Cardiac muscle cell (in vitro differentiated cells and primary cell): Measurements from ENCODE around the gene COL28A1. TPM values are rescaled to one million over a fixed set of nuclear protein-coding genes. Genes with fewer than 3 reads are reported as not detected.

Experiments
- DNase-seq, 2 donors: peaks; one replicate each; pipeline versions ENCODE4 v3.0.0 to v3.0.0-alpha.2; 2010 to 2017; ENCODE audit warnings: low read depth in 1 of 2, low spot score in 1 of 2
- H3K27ac ChIP-seq: fragments of 200-600 bp; sonication (generic); 2 replicates; pipeline ENCODE4 v1.5.1; 2016
- H3K27me3 ChIP-seq: fragments of 200-600 bp; sonication (generic); 2 replicates; pipeline ENCODE4 v1.6.0; 2016; ENCODE audit warnings: control low read depth
- H3K36me3 ChIP-seq: fragments of 200-600 bp; sonication (generic); 2 replicates; pipeline ENCODE4 v1.5.1; 2016; ENCODE audit warnings: control low read depth
- H3K4me1 ChIP-seq: fragments of 200-600 bp; sonication (generic); 2 replicates; pipeline ENCODE4 v1.8.1; 2017; ENCODE audit warnings: low read depth, mild to moderate bottlenecking, mixed run types
- H3K4me3 ChIP-seq: fragments of 200-600 bp; sonication (generic); 2 replicates; pipeline ENCODE4 v1.5.1; 2016; ENCODE audit warnings: mild to moderate bottlenecking
- H3K9me3 ChIP-seq: fragments of 200-600 bp; sonication (generic); 2 replicates; pipeline ENCODE4 v1.5.1; 2017; ENCODE audit warnings: low read depth, mild to moderate bottlenecking, control low read depth
- polyA plus RNA-seq: library from polyadenylated mRNA; unstranded; fragments of >200 nt; fragmentation: Nextera tagmentation; extraction: Ambion mirVana; gene quantifications from 2 replicates; pipeline ENCODE4 v1.2.1, GENCODE V29; 2016
- total RNA-seq: library from RNA; depleted of rRNA; stranded (reverse); fragments of >200 nt; gene quantifications from 2 replicates; pipeline ENCODE4 v1.2.3, GENCODE V29; 2016
- TF ChIP-seq, protein P1 (sequence below): IDR thresholded peaks from 2 replicates; pipeline ENCODE4 v1.5.1; 2012; ENCODE audit warnings: low read depth, mild to moderate bottlenecking, low read length

COL28A1 gene
- total and polyA plus RNA-seq, 2 experiments from 2014 or later, result 0.65 to 0.83 TPM

DNA sequence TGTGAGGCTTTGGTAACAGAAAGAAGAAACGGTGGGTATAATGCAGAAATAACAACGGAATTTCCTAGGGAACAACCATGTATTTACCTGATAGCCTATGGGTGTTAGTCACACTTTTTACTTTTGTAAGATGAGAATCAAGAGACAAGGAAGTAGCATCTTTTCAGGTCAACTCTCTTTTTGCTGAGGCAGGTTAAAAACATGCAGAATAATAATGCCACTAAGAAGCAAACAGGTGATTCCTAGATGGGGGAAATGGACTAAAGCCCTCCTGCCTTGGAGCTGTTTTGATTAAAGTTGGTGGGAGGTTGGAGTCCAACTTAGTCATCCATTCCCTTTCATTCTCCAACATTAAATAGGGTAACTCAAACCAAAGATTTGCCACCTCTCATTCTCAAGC is 2.0 kb upstream of the COL28A1 start:
- Histone ChIP-seq H3K27me3 (no peaks in the 10 kb centered on the region), H3K4me3 (no peak overlapping the region), H3K9me3 (no peaks in the 10 kb centered on the region), H3K4me1 (no peaks in the 10 kb centered on the region), H3K36me3 (no peaks in the 10 kb centered on the region), H3K27ac (no peak overlapping the region)
- TF ChIP-seq, protein P1, sequence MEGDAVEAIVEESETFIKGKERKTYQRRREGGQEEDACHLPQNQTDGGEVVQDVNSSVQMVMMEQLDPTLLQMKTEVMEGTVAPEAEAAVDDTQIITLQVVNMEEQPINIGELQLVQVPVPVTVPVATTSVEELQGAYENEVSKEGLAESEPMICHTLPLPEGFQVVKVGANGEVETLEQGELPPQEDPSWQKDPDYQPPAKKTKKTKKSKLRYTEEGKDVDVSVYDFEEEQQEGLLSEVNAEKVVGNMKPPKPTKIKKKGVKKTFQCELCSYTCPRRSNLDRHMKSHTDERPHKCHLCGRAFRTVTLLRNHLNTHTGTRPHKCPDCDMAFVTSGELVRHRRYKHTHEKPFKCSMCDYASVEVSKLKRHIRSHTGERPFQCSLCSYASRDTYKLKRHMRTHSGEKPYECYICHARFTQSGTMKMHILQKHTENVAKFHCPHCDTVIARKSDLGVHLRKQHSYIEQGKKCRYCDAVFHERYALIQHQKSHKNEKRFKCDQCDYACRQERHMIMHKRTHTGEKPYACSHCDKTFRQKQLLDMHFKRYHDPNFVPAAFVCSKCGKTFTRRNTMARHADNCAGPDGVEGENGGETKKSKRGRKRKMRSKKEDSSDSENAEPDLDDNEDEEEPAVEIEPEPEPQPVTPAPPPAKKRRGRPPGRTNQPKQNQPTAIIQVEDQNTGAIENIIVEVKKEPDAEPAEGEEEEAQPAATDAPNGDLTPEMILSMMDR, result no peak
- DNase-seq, result no peak

DNA sequence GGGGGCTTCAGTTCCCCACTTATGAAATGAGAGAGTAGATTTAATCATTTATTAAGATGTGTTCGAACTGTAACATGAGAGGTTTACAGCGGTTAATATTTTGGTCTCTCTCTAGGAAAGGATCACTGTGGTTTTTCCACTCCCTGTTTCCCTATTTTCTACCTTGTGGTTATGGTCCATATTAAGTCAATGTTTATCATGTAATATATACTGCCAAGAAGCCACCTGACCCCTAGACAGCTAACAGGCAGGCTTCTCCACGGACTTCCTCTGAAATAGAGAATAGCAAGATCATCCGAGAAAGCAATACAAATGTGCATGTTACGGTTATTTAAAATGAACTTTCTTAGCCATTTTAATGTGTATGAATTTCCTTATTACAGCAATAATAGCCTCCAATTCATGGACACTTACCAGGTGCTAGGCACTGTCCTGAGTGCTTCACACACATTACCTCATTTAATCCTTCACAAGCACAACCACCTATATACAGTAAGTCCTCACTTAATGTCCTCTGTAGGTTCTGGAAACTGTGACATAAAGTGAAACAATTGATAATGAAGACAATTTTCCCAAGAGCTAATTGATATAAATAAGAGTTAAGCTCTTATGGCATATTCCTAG is 835 bp upstream of the COL28A1 start:
- Histone ChIP-seq H3K27ac (no peak overlapping the region), H3K27me3 (no peaks in the 10 kb centered on the region), H3K36me3 (no peaks in the 10 kb centered on the region), H3K4me3 (no peak overlapping the region), H3K9me3 (no peaks in the 10 kb centered on the region), H3K4me1 (no peaks in the 10 kb centered on the region)
- TF ChIP-seq, protein P1, result no peak
- no peak for DNase-seq

DNA sequence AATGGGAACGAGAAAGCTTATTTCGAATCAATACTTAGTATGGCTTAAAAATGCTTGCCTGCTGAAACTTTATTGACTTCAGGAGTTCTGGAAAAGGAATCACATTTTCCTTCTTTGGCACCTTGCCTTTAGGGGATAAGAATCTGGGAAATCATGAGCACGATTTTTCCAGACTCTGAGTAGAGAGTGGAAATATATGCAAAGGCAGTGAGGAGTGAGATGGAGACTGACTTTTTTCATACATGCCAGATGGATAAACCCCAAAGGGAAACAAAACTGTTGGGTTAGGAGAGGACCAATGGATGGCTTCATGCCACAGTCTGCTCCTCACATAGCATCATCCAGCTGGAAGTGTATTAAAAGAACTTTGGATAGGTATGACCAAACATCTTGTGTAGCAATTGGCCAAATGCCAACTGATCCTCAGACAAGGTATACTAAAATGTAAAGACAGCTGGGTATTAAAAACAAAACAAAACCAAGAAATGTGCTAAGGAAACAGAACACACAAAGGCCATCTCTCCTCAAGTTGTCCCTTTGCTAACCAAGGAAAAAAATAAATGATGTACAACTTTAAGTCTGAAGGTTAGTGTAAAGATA is 1.7 kb downstream of the COL28A1 start:
- TF ChIP-seq, protein P1, result no peak

DNA sequence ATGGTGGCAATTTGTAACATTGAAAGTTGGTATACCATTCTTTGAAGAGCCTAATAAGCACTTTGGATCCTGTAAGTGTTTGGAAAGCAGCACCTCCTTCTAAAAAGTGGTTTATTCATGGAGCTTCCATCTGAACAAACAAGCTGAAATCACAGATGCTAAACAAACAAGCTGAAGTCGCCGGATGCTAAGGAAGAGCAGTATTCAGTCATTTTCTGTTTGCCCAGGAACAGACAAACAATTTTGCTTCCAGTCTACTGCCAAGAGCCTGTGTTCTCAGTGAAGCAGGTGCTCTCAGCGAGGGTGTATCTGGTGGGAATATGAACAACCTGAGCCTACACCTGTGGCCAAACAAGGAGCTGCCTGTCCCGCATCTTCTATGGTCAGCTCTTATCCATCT is 6.3 kb downstream of the COL28A1 start:
- Histone ChIP-seq H3K4me3 (no peak overlapping the region), H3K27me3 (no peaks in the 10 kb centered on the region), H3K9me3 (no peaks in the 10 kb centered on the region), H3K36me3 (no peaks in the 10 kb centered on the region), H3K27ac (no peak overlapping the region), H3K4me1 (no peaks in the 10 kb centered on the region)
- TF ChIP-seq, protein P1, result no peak
- DNase-seq, result no peak

More for the DNA sequence above, 1.7 kb downstream of the COL28A1 start:
- Histone ChIP-seq H3K36me3 (no peaks in the 10 kb centered on the region), H3K27ac (no peak overlapping the region), H3K9me3 (no peaks in the 10 kb centered on the region), H3K27me3 (no peaks in the 10 kb centered on the region), H3K4me1 (no peaks in the 10 kb centered on the region), H3K4me3 (no peak overlapping the region)
- no peak for DNase-seq

DNA sequence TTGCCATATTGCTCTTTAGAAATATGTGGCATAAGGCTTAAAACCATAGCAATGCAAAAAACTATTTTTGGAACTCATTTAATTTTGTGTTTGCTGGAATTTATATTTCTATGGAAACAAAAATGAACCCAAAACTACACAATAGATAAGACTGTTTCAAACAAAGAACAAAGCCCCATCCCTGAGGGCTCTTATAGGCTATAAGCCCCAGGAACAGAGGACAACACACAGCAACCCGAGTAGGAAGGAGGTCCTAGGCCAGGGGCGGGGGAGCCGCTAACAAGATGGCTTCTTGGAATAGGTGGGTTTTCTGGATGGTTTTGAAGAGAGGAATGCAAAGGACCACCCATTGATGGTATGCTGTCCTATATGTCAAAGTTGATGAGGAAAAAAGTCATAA is 8.6 kb downstream of the COL28A1 start:
- no peaks in the 10 kb centered on the region for H3K9me3 ChIP-seq
- no peak overlapping the region for H3K4me3 ChIP-seq
- no peak for DNase-seq
- no peaks in the 10 kb centered on the region for H3K27me3 ChIP-seq
- H3K36me3 ChIP-seq, result no peaks in the 10 kb centered on the region
- H3K27ac ChIP-seq, result no peak overlapping the region
- no peaks in the 10 kb centered on the region for H3K4me1 ChIP-seq
- TF ChIP-seq, protein P1, result no peak
